ENCODE results near the gene SMIM27.

- TF ChIP-seq YY1 (IDR thresholded peaks at IDR 0.05; ENCODE audit: insufficient read depth, insufficient read length) (no peak), ZNF274 (IDR thresholded peaks at IDR 0.05; ENCODE audit: low read depth, low read length) (no peak), SUZ12 (IDR thresholded peaks at IDR 0.05; ENCODE audit: extremely low read depth, insufficient read depth, insufficient read length) (no peak)
These were observed 38.3 kb downstream of the SMIM27 start for GRCh38 chr9:32590476-32590875.
